ENCODE results near the gene CPZ.

DNA sequence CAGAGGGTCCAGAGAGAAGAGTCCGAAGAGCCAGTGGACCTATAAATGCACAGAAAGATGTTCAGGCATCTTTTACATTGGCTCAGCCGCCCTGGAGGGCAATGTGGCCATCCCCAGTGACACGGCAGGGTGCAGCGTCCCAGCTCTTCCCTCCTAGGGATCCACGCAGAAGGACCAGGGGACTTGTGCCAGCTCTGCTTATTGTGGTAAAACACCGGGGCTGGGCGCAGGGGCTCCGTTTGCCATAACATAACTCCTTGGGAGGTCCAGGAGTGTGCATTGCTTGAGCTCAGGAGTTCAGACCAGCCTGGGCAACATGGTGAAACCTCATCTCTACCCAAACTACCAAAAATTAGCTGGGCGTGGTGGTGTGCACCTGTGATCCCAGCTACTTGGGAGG is 70.2 kb downstream of the CPZ start:
- TF ChIP-seq POLR2A (IDR thresholded peaks at IDR 0.05) (no peak), CTCF (IDR thresholded peaks at IDR 0.05) (no peak), POLR2AphosphoS5 (IDR thresholded peaks at IDR 0.05) (no peak)

Data from gastroesophageal sphincter (tissue), 3 donors.